Erythroblast (primary cell): ENCODE data around the gene RTTN.

Experiments used
- GATA1 ChIP-seq: IDR thresholded peaks from 2 replicates; pipeline ENCODE4 v1.6.1; 2011; ENCODE audit warnings: low read depth, mild to moderate bottlenecking, control low read depth, low read length, moderate library complexity
- POLR2A ChIP-seq: IDR thresholded peaks from 2 replicates; pipeline ENCODE4 v1.6.1; 2011; ENCODE audit warnings: mild to moderate bottlenecking, low read length

GRCh38 chr18:70228536-70228935 is 23.0 kb upstream of the RTTN start:
- no peak for TF ChIP-seq POLR2A
- no peak for TF ChIP-seq GATA1
